Gastroesophageal sphincter (tissue), 3 donors: Measurements from ENCODE around the gene ANO2.

Experiments used
- EP300 ChIP-seq: sonication (generic); formaldehyde crosslinking; IDR thresholded peaks from one replicate; pipeline ENCODE4 v1.6.1; 2017; ENCODE audit warnings: antibody characterized with exemption, mild to moderate bottlenecking
- POLR2A ChIP-seq, 2 donors: fragments of 450-650 bp; IDR thresholded peaks; one replicate each; pipeline ENCODE4 v1.6.1; 2017; ENCODE audit warnings: antibody characterized with exemption in 2 of 2, mild to moderate bottlenecking in 2 of 2, moderate library complexity in 1 of 2
- POLR2AphosphoS5 ChIP-seq: sonication (generic); formaldehyde crosslinking; IDR thresholded peaks from one replicate; pipeline ENCODE4 v1.6.1; 2017; ENCODE audit warnings: antibody characterized with exemption
- TF ChIP-seq, protein P1 (sequence below), 4 experiments: fragments of 200-600 bp in 2 of 4; fragments of 450-650 bp in 2 of 4; sonication (generic) in 1 of 4; IDR thresholded peaks; one replicate each; pipeline ENCODE4 v1.5.1; 2017 to 2019; ENCODE audit warnings: antibody characterized with exemption in 4 of 4, mild to moderate bottlenecking in 2 of 4, moderate library complexity in 2 of 4

DNA sequence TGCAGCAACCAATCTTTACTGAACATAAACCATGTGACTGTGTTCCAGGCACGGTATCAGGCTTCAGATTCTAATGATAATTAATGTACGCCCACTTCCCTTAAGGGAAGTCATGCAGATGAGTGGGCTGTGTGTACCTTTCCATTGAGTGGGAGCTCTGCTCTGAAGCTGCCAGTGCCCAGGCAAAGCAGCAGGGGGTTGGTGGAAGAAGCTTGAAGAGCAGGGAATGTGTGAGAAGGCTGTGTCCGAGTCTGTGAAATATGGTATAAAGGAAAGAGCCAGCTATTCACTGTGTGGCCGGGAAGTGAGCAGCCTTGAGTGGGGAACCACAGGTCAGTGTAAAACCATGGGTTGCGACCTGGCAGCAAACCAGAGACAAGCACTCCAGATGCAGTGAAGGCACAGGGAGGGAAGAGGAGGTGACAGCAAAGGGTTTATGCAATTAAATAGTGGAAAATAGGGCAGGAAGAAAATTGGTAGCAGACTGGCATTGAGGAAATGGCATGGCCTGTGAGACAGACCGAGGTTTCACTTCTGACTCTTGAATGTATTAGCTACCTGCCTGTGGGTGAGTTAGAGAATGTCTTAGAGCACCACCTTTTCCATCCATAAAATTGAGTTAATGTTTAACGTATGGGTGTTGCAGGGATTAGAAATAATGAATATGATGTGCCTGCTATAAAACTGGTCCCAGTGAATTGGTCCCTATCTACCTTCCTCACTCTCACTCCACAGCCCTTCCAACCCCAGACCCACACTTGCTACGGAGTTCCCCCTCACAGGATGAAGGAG lies 396.7 kb downstream of the ANO2 start:
- TF ChIP-seq, protein P1, sequence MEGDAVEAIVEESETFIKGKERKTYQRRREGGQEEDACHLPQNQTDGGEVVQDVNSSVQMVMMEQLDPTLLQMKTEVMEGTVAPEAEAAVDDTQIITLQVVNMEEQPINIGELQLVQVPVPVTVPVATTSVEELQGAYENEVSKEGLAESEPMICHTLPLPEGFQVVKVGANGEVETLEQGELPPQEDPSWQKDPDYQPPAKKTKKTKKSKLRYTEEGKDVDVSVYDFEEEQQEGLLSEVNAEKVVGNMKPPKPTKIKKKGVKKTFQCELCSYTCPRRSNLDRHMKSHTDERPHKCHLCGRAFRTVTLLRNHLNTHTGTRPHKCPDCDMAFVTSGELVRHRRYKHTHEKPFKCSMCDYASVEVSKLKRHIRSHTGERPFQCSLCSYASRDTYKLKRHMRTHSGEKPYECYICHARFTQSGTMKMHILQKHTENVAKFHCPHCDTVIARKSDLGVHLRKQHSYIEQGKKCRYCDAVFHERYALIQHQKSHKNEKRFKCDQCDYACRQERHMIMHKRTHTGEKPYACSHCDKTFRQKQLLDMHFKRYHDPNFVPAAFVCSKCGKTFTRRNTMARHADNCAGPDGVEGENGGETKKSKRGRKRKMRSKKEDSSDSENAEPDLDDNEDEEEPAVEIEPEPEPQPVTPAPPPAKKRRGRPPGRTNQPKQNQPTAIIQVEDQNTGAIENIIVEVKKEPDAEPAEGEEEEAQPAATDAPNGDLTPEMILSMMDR (IDR thresholded peaks at IDR 0.05), result no peak
- no peak for TF ChIP-seq EP300
- no peak for TF ChIP-seq POLR2A (IDR thresholded peaks at IDR 0.05)
- TF ChIP-seq POLR2AphosphoS5, result no peak
